H1 (cell line): ENCODE results near the gene PMM1. TPM values are rescaled to one million over a fixed set of nuclear protein-coding genes. Genes with fewer than 3 reads are reported as not detected.

Experiments
- BACH1 ChIP-seq: IDR thresholded peaks from 2 replicates; pipeline ENCODE4 v1.6.1; 2012; ENCODE audit warnings: low read length, improper control_type of control experiment
- EGR1 ChIP-seq: IDR thresholded peaks from 2 replicates; pipeline ENCODE4 v1.6.1; 2011; ENCODE audit warnings: low read depth, low read length, borderline replicate concordance
- FOSL1 ChIP-seq: IDR thresholded peaks from 2 replicates; pipeline ENCODE4 v1.6.1; 2011; ENCODE audit warnings: mild to moderate bottlenecking, low read depth, low read length, moderate library complexity; ENCODE audit not compliant: insufficient read depth
- NANOG ChIP-seq: IDR thresholded peaks from 2 replicates; pipeline ENCODE4 v1.6.1; 2011; ENCODE audit warnings: low read length, low read depth, mild to moderate bottlenecking, inconsistent platforms; ENCODE audit not compliant: insufficient read depth, poor library complexity, severe bottlenecking
- SP4 ChIP-seq: IDR thresholded peaks from 2 replicates; pipeline ENCODE4 v1.6.1; 2012; ENCODE audit warnings: low read length, inconsistent platforms
- polyA plus RNA-seq, 7 experiments: library from polyadenylated mRNA; depleted of rRNA in 3 of 7; stranded (reverse) in 5 of 7; unstranded in 2 of 7; fragments of >200 nt in 5 of 7; fragments of 200-250 nt in 2 of 7; gene quantifications; 1 replicate in 5 of 7; 2 replicates in 1 of 7; 4 replicates in 1 of 7; pipeline versions ENCODE4 v1.2.1 to v1.2.3, GENCODE V29; 2011 to 2013; ENCODE audit warnings: missing spikeins in 2 of 7, mixed read lengths in 2 of 7
- total RNA-seq: library from RNA; stranded (reverse); fragmentation: NEBNext Ultra II Directional; extraction: Animal tissue kit (Norgen Biotek cat#: 25700); gene quantifications from 2 replicates; pipeline ENCODE4 v1.2.1, GENCODE V29; 2021

Gene PMM1
- total and polyA plus RNA-seq, 2 of the 8 experiments (the other 6 are each of a cell fraction or from before 2014, with no cell fraction given), result 11.3 to 20.0 TPM

DNA sequence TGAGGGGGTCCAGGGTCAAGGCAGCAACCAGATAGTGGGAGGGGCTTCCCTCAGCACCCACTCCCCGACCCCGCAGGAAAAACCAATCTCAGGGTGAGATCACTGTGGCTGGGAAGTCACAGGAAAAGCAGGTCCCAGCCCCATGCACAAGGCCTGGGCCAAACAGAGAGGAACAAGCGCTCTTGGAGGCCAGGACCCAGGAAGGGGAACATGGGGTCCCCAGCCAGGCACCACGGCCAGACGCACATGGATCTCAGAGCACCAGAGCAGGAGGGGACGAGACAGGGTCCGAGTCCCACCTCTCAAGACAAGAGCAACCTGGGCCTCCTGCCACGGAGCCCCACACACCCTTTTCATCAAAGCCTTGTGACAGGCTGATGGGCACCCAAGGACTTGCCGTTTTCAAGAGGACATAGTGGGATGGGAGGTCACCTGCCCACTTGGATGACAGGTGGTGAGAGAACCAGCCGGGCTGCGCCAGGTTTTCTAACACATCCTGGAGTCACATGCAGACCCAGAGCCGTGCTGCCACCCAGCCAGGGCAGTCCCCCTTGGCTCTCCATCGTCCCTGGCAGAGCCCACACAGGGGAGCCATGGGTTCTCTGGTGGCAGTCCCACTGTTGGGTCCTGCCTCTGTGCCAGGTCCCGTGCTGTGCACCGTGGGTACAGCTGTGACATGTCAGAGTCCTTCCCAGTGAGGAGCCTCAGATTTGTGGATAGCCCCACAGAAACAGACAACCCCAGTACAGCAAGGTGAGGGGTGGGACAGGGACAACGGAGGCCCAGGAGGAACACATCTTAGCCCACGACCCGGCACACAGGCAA is 58.5 kb downstream of the PMM1 start (continued):
- no peak for TF ChIP-seq EGR1
- no peak for TF ChIP-seq SP4
- TF ChIP-seq BACH1, result no peak
- no peak for TF ChIP-seq FOSL1
- no peak for TF ChIP-seq NANOG
